ENCODE results near the gene ARHGAP23. TPM values are rescaled to one million over a fixed set of nuclear protein-coding genes. Genes with fewer than 3 reads are reported as not detected.
A peak's percentile ranks its signal among the peaks of the same experiment; 100 is the strongest.

Gene ARHGAP23, protein sequence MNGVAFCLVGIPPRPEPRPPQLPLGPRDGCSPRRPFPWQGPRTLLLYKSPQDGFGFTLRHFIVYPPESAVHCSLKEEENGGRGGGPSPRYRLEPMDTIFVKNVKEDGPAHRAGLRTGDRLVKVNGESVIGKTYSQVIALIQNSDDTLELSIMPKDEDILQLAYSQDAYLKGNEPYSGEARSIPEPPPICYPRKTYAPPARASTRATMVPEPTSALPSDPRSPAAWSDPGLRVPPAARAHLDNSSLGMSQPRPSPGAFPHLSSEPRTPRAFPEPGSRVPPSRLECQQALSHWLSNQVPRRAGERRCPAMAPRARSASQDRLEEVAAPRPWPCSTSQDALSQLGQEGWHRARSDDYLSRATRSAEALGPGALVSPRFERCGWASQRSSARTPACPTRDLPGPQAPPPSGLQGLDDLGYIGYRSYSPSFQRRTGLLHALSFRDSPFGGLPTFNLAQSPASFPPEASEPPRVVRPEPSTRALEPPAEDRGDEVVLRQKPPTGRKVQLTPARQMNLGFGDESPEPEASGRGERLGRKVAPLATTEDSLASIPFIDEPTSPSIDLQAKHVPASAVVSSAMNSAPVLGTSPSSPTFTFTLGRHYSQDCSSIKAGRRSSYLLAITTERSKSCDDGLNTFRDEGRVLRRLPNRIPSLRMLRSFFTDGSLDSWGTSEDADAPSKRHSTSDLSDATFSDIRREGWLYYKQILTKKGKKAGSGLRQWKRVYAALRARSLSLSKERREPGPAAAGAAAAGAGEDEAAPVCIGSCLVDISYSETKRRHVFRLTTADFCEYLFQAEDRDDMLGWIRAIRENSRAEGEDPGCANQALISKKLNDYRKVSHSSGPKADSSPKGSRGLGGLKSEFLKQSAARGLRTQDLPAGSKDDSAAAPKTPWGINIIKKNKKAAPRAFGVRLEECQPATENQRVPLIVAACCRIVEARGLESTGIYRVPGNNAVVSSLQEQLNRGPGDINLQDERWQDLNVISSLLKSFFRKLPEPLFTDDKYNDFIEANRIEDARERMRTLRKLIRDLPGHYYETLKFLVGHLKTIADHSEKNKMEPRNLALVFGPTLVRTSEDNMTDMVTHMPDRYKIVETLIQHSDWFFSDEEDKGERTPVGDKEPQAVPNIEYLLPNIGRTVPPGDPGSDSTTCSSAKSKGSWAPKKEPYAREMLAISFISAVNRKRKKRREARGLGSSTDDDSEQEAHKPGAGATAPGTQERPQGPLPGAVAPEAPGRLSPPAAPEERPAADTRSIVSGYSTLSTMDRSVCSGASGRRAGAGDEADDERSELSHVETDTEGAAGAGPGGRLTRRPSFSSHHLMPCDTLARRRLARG (N-terminal part only)
- total RNA-seq (2014; rRNA removed; shearing (Covaris generic)) (116 and 150 TPM in 2 replicates), polyA plus RNA-seq (2016; fragmentation: Nextera tagmentation; extraction: Ambion mirVana) (21.4 and 24.1 TPM in 2 replicates)
- long read RNA-seq, partial matches to known transcripts: 2 of 6 reads
- long read RNA-seq, other reads (novel, unspliced or antisense): 4 of 6 reads

DNA sequence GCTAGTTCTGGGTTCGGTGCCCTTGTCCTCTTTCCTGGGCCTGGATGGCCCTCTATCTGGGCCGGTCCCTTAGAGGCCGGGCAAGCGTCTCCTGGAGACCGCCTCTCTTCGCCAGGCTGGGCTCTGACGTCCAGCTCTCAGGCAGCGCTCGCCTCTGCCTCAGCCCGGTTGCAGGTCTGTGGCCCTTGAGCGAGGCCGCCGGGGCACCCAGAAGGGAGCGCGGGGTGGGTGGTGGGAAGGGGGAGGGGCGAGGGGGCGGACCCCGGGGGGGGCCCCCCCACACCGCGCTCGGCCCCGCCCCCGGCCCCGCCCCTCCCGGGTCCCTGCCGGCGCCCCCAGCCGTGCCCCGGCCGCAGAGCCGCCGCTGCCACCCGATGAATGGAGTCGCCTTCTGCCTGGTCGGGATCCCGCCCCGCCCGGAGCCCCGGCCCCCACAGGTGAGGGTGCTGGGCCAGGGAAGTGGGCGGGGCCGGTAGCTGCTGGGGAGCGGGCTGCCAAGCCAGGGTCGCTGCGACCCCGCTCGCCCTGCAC is at the start of gene ARHGAP23:
Gene ARHGAP23, plus strand, starts transcription at position 353 of the 531 bp plus-strand sequence. Its CDS starts 22 bp downstream, at position 375.
- Mint-ChIP-seq H3K9me3 (no peaks in the 10 kb centered on the region; the same call in 2 of the 3 replicates), H3K4me3 (peak within 1 kb of the TSS; percentile 70), H3K27ac (no peak within 1 kb of the TSS), H3K27me3 (ENCODE audit: insufficient read depth, low read depth, poor library complexity) (peaks cover 22% of the 10 kb centered on the region), H3K4me1 (peaks cover 68% of the 10 kb centered on the region), H3K36me3 (ENCODE audit: low read depth) (peaks cover 8% of the 10 kb centered on the region; the same call in 2 of the 3 replicates)
- DNase-seq (ENCODE audit: low spot score) (peak; percentile 77), ATAC-seq (peak; percentile 54)
- Histone ChIP-seq H3K27me3 (ENCODE audit: insufficient read depth) (no peaks in the 10 kb centered on the region), H3K9me2 (ENCODE audit: insufficient read depth) (no peaks in the 10 kb centered on the region), H3K4me2 (peak within 1 kb of the TSS; percentile 94), H3K4me1 (ENCODE audit: insufficient read depth) (peaks cover 52% of the 10 kb centered on the region), H3K27ac (ENCODE audit: low read depth) (no peak within 1 kb of the TSS), H3K36me3 (ENCODE audit: insufficient read depth) (no peaks in the 10 kb centered on the region), H3K79me2 (replicated peaks; ENCODE audit: insufficient read depth) (peaks cover 68% of the 10 kb centered on the region), H4K20me1 (replicated peaks; ENCODE audit: insufficient read depth) (peaks cover 10% of the 10 kb centered on the region), H2AFZ (no peak within 1 kb of the TSS), H3F3A (replicated peaks; ENCODE audit: low read depth) (peaks cover 14% of the 10 kb centered on the region; the same call in 1 of the 2 replicates), H3K4me3 (peak within 1 kb of the TSS; percentile 87)
- TF ChIP-seq STAT1 (IDR thresholded peaks at IDR 0.05; ENCODE audit: unreplicated experiment): no peak
- TF ChIP-seq, protein P1, sequence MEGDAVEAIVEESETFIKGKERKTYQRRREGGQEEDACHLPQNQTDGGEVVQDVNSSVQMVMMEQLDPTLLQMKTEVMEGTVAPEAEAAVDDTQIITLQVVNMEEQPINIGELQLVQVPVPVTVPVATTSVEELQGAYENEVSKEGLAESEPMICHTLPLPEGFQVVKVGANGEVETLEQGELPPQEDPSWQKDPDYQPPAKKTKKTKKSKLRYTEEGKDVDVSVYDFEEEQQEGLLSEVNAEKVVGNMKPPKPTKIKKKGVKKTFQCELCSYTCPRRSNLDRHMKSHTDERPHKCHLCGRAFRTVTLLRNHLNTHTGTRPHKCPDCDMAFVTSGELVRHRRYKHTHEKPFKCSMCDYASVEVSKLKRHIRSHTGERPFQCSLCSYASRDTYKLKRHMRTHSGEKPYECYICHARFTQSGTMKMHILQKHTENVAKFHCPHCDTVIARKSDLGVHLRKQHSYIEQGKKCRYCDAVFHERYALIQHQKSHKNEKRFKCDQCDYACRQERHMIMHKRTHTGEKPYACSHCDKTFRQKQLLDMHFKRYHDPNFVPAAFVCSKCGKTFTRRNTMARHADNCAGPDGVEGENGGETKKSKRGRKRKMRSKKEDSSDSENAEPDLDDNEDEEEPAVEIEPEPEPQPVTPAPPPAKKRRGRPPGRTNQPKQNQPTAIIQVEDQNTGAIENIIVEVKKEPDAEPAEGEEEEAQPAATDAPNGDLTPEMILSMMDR (conservative IDR thresholded peaks at IDR 0.05; ENCODE audit: low read depth in 2 of 2): no peak
- no peak for TF ChIP-seq CREB1 (CRISPR knock-in tag; IDR thresholded peaks at IDR 0.05; ENCODE audit: low read depth)
- TF ChIP-seq JUNB (IDR thresholded peaks at IDR 0.05; ENCODE audit: unreplicated experiment): no peak
- TF ChIP-seq, protein P2, sequence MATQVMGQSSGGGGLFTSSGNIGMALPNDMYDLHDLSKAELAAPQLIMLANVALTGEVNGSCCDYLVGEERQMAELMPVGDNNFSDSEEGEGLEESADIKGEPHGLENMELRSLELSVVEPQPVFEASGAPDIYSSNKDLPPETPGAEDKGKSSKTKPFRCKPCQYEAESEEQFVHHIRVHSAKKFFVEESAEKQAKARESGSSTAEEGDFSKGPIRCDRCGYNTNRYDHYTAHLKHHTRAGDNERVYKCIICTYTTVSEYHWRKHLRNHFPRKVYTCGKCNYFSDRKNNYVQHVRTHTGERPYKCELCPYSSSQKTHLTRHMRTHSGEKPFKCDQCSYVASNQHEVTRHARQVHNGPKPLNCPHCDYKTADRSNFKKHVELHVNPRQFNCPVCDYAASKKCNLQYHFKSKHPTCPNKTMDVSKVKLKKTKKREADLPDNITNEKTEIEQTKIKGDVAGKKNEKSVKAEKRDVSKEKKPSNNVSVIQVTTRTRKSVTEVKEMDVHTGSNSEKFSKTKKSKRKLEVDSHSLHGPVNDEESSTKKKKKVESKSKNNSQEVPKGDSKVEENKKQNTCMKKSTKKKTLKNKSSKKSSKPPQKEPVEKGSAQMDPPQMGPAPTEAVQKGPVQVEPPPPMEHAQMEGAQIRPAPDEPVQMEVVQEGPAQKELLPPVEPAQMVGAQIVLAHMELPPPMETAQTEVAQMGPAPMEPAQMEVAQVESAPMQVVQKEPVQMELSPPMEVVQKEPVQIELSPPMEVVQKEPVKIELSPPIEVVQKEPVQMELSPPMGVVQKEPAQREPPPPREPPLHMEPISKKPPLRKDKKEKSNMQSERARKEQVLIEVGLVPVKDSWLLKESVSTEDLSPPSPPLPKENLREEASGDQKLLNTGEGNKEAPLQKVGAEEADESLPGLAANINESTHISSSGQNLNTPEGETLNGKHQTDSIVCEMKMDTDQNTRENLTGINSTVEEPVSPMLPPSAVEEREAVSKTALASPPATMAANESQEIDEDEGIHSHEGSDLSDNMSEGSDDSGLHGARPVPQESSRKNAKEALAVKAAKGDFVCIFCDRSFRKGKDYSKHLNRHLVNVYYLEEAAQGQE (IDR thresholded peaks at IDR 0.05; ENCODE audit: unreplicated experiment): no peak
- TF ChIP-seq POLR2AphosphoS5 (IDR thresholded peaks at IDR 0.05; ENCODE audit: low read depth): no peak
- TF ChIP-seq ZNF331 (CRISPR knock-in tag; IDR thresholded peaks at IDR 0.05; ENCODE audit: low read depth): no peak
- TF ChIP-seq, protein P3, sequence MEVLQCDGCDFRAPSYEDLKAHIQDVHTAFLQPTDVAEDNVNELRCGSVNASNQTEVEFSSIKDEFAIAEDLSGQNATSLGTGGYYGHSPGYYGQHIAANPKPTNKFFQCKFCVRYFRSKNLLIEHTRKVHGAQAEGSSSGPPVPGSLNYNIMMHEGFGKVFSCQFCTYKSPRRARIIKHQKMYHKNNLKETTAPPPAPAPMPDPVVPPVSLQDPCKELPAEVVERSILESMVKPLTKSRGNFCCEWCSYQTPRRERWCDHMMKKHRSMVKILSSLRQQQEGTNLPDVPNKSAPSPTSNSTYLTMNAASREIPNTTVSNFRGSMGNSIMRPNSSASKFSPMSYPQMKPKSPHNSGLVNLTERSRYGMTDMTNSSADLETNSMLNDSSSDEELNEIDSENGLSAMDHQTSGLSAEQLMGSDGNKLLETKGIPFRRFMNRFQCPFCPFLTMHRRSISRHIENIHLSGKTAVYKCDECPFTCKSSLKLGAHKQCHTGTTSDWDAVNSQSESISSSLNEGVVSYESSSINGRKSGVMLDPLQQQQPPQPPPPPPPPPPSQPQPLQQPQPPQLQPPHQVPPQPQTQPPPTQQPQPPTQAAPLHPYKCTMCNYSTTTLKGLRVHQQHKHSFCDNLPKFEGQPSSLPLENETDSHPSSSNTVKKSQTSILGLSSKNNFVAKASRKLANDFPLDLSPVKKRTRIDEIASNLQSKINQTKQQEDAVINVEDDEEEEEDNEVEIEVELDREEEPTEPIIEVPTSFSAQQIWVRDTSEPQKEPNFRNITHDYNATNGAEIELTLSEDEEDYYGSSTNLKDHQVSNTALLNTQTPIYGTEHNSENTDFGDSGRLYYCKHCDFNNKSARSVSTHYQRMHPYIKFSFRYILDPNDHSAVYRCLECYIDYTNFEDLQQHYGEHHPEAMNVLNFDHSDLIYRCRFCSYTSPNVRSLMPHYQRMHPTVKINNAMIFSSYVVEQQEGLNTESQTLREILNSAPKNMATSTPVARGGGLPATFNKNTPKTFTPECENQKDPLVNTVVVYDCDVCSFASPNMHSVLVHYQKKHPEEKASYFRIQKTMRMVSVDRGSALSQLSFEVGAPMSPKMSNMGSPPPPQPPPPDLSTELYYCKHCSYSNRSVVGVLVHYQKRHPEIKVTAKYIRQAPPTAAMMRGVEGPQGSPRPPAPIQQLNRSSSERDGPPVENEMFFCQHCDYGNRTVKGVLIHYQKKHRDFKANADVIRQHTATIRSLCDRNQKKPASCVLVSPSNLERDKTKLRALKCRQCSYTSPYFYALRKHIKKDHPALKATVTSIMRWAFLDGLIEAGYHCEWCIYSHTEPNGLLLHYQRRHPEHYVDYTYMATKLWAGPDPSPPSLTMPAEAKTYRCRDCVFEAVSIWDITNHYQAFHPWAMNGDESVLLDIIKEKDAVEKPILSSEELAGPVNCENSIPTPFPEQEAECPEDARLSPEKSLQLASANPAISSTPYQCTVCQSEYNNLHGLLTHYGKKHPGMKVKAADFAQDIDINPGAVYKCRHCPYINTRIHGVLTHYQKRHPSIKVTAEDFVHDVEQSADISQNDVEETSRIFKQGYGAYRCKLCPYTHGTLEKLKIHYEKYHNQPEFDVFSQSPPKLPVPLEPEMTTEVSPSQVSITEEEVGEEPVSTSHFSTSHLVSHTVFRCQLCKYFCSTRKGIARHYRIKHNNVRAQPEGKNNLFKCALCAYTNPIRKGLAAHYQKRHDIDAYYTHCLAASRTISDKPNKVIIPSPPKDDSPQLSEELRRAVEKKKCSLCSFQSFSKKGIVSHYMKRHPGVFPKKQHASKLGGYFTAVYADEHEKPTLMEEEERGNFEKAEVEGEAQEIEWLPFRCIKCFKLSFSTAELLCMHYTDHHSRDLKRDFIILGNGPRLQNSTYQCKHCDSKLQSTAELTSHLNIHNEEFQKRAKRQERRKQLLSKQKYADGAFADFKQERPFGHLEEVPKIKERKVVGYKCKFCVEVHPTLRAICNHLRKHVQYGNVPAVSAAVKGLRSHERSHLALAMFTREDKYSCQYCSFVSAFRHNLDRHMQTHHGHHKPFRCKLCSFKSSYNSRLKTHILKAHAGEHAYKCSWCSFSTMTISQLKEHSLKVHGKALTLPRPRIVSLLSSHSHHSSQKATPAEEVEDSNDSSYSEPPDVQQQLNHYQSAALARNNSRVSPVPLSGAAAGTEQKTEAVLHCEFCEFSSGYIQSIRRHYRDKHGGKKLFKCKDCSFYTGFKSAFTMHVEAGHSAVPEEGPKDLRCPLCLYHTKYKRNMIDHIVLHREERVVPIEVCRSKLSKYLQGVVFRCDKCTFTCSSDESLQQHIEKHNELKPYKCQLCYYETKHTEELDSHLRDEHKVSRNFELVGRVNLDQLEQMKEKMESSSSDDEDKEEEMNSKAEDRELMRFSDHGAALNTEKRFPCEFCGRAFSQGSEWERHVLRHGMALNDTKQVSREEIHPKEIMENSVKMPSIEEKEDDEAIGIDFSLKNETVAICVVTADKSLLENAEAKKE (CRISPR knock-in tag; IDR thresholded peaks at IDR 0.05): no peak
- TF ChIP-seq NANOG (IDR thresholded peaks at IDR 0.05; ENCODE audit: borderline replicate concordance): no peak
- no peak for TF ChIP-seq EZH2 (IDR thresholded peaks at IDR 0.05; ENCODE audit: low read depth, unreplicated experiment)

All from GM23338 (cell line).